NCI-H1092 treated with DMSO at 0.1 percent for 48 hours (cell line): ENCODE data around the gene BCL11B.

Experiments
- DNase-seq: peaks from one replicate; lab custom pipeline; 2025; lab: John Stamatoyannopoulos, UW

The BCL11B gene

DNA sequence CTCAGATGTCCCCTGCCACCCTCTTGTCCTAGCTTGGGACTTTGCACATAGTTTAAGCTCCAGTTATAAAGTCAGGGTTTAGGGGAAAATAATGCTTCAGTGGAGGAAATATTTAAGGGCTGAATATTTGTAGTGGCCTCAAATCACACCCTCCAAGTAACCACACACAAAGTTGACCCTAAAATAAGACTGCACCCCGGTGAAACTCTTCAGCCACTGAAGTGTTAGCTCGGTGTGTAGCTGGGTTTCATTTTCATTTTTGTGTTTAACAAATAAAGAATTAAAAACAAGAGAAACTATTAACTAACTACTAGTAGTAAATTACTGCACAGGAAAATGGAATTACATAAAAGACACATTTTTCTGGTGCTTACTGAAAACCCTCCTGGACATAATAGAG is 14.8 kb upstream of the BCL11B start:
- no peak for DNase-seq

DNA sequence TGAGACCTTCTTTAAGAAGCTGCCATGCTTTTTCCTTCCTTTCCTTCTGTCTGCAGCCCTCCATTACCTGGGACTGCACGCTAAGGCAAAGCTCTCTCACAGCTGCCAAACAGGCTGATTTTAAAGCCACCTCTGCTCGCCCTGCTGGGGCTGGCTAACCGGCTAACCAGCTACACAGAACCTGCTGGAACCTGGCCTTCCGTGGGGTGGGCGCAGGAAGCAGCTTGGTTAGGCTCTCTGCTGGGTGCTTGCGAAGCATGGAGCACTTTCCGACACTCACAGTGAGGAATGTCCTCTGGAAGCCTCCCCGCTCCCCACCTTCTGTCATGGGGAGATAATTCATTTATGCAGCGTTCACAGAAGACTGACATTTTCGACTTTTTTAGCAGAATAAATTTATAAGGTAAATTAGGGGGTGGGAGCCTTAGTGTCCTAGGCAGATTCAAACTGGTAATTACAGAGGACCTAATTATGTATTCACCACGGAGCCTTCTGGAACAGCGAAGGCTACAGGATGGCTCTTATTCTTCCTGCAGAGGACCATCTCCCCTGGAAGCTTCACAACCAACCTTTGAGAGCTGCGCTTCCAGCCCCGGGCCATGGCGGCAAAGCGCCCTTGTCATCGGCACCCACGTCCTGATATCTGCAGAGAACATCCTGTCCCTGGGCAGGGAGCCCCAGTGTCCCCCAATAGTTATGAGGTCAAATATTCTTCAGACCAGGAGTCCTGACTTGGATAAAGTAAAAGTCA is 12.4 kb upstream of the BCL11B start:
- no peak for DNase-seq

- no peak for DNase-seq
Measured at GRCh38 chr14:99282261-99283050, 10.5 kb upstream of the BCL11B start.

- DNase-seq, result no peak
Measured at GRCh38 chr14:99281396-99281795, 9.4 kb upstream of the BCL11B start.

DNA sequence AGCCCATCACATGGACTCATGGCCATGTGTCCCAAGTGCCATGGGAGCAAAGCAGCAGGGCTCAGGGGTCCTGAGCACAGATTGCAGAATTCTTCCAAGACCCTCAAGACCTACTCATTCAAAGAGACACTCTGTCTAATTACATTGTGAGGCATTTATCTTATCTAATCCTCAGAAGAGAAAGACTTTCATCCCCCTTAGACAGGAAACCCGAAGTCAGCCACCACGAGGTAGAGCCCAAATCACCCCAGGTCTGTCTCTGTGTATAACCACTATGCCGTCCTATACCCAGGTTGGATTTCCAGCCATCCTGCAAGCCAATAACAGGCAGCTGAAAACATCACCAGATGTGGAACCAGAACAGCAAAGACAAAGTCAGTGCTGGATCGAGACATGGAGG is 8.9 kb upstream of the BCL11B start:
- DNase-seq, result no peak

GRCh38 chr14:99280066-99280731 is 8.2 kb upstream of the BCL11B start:
- no peak for DNase-seq

- no peak for DNase-seq
Measured at GRCh38 chr14:99278836-99279235, 6.8 kb upstream of the BCL11B start.

DNA sequence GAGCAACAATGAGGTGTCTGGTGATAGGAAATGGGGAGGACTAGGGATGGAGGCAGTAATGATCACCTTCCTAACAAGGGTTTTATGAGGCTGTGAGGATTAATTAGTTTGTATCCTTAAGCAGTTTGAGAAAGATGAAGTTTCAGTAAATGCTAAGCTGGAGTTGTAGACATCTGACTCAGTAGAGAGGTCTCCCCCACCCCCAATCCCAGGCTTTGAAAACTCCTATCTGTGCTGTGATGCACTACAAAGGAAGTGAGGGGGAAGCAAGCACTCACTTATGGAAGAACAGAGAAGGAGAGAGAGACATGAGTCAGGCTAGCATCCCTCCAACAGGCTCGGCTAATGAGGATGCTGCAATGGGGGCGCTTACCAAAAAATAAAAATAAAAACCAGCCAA is 5.5 kb upstream of the BCL11B start:
- no peak for DNase-seq

- no peak for DNase-seq
Measured at GRCh38 chr14:99276482-99276881, 4.5 kb upstream of the BCL11B start.

GRCh38 chr14:99275222-99275584 is 3.2 kb upstream of the BCL11B start:
- DNase-seq, result no peak

DNA sequence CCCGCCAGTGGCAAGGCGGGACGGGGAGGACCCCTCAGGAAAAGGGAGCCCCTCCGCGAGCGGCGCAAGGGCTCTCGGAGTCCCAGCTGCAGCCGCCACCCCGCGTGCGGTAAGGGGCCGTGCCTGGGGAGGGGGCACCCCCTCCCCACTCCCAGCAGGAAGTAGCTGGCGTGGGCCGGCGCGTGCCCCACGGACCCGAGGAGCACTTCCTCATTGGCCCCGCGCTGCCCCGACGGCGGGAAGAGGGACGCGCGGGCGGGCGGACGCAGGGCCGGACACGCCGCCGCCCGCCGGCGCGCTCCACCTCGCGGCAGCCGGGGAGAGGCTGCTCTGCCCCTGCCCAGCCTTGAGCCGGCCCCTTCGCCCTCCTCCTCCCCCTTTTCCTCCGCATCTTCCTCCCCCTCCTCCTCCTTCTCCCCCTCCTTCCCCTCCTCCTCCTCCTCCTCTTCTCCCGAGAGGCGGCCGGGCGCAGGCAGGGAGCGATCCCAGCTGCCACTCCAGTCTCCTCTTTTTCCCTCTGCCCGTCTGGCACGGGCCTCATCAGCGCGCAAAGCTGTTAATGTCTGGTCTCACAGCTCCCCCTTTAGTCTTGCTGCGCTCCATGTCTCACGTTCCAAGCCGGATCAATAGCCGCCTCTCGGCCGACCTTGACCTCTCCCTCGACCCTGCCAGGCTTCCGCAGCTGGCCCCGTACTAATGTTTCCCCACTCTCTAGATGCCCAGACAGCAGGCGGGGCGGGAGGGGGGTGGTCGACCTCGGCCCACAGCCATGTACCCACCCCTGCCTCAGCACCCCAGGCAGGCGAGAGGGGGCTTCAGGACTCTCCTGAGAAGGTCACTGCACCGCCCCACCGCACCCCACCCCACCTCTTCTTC is 2.6 kb upstream of the BCL11B start:
- DNase-seq, result peak; percentile 94

DNA sequence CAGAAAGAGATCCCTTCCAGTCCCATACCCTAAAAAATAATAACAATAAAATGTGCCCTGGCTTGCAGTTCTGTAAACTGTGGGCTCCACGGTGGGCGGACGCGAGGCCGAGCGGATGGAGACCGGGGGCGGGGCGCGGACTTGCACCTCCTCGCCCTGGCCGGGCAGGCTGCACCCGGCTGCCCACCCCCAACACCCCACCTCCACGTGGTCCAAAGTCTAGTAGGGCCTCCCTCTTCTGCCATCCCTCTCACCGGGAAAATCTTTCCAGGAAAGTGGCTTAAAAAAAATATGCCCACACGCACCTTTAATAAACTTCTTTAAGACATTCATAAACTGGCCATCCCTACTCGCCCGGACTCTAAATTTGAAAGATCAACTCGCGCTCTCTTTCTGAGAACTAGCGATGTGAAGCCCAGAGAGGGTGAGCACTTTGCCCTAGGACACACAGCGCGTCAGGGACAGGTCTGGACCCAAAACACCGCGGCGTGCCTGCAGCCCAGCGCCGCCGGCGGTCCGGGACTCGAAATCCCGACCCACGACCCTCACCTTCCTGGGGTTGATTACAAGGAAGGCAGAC is 1.9 kb upstream of the BCL11B start:
- peak; percentile 34 for DNase-seq

GRCh38 chr14:99272899-99273765 is 1.1 kb upstream of the BCL11B start:
- DNase-seq, result peak; percentile 84

DNA sequence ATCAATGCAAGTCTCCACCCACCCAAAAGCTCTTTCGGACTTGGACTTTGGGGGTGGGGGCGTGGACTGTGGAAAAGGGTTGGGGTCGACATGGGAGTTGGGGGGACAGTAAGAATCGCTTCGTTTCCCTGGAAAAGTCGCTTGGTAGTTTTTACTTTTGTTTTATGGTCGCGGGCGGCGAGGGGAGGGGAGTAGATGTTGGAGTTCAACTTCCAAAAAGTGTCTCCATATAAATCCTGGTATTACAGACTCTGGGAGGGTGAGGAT is 568 bp upstream of the BCL11B start:
- DNase-seq, result no peak

DNA sequence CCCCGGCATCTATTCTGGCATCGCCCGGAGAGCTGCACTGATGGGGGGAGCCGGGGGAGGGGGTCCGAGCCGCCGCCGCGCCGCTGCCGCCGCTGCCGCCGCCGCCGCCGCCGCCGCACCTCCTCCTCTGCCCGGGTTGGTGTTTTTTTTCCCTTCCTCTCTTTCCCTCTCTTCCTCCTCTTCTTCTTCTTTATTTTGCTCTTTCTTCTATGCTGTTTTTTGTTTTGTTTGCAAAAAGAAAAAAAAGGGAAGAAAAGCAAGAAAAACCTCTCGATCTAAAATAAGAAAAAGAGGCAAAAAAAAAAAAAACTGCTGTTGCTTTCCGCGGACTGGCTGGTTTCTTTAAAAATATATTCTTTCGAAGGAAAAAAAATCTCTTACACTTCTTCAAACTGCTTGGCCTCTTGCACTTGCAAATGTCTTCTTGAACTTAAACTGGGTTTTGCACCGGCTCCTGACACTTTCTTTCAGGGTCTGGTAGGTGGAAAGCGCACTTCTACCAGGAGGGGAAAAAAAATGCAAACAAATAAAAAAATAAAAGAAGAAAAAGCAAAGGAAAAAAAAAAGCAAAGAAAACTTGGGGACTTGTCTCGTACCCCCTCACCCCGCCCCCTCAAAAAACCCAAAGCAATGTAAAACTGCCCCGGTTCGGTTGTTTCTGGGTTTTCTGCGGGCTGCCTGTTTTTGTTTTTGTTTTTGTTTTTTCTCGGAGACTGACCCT is 616 bp downstream of the BCL11B start:
- DNase-seq, result peak; percentile 31

GRCh38 chr14:99270458-99271220 is 1.4 kb downstream of the BCL11B start:
- peak; percentile 75 for DNase-seq

DNA sequence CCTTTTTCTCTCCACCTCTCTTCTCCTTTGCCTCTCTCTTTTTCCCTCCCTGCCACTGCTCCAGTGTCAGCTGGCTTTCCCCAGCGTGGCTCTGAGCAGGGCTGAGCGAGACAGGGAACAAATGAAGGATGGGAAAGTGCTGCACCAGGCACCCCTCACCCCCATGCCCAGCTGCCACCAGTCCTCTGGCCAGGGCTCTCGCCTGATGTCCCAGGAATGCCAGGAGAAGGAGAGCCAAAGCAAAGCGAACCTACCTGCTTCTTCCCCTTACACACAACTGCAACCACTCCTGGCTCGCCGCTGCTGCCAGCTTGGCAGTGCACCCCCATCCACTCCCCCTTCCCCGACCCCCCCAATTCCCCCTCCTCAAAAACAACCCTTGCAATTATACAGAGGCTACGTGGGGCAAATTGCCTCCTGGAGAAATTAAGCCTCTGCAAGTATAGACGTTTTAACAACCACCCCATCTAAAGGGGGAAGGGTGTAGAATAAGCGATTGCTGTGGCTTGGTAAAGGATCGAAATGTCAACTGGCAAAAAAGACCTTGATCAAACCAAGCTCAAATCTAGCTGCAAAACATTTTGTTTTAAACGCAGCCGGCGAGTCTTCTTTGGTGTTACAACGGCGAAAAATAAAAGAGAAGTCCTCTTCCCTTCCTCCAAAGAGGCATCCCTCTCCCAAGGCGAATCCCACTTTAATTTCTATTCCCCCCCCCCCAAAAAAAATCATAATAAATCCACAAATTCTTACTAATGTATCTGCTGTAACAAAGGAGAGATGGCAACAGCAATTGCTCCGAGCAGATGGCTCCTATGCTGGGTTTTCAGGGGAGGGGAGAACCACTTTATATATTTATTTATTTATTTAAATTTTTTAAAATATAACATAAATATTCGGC is 2.9 kb downstream of the BCL11B start:
- peak; percentile 63 for DNase-seq
